Measurements from ENCODE around the gene ANKIB1. TPM values are rescaled to one million over a fixed set of nuclear protein-coding genes. Genes with fewer than 3 reads are reported as not detected.

ANKIB1 gene
- total RNA-seq, 1 donor from 2014 or later = 58.7 TPM

- no peaks in the 10 kb centered on the region for H3K27me3 Mint-ChIP-seq
- H3K4me3 Mint-ChIP-seq = no peak overlapping the region
- peaks cover 4% of the 10 kb centered on the region for H3K9me3 Mint-ChIP-seq
- no peaks in the 10 kb centered on the region for H3K4me1 Mint-ChIP-seq (ENCODE audit: unreplicated experiment)
- DNase-seq (ENCODE audit: extremely low spot score, unreplicated experiment) = no peak
- peaks cover 4% of the 10 kb centered on the region for H3K36me3 Mint-ChIP-seq
- no peak overlapping the region for H3K27ac Mint-ChIP-seq
- no peak for TF ChIP-seq CTCF (conservative IDR thresholded peaks at IDR 0.05)
These were observed 23.1 kb downstream of the ANKIB1 start for GRCh38 chr7:92268921-92269320.

GRCh38 chr7:92275327-92275726, 29.6 kb downstream of the ANKIB1 start:
- DNase-seq (ENCODE audit: extremely low spot score, unreplicated experiment) = no peak
- no peak for TF ChIP-seq CTCF (conservative IDR thresholded peaks at IDR 0.05)
- H3K4me3 Mint-ChIP-seq = no peak overlapping the region
- peaks cover 4% of the 10 kb centered on the region for H3K9me3 Mint-ChIP-seq
- peaks cover 9% of the 10 kb centered on the region for H3K36me3 Mint-ChIP-seq
- no peaks in the 10 kb centered on the region for H3K27me3 Mint-ChIP-seq
- H3K4me1 Mint-ChIP-seq (ENCODE audit: unreplicated experiment) = peaks cover 13% of the 10 kb centered on the region
- H3K27ac Mint-ChIP-seq = no peak overlapping the region

- peaks cover 13% of the 10 kb centered on the region for H3K4me1 Mint-ChIP-seq (ENCODE audit: unreplicated experiment)
- no peak for TF ChIP-seq CTCF (conservative IDR thresholded peaks at IDR 0.05)
- H3K27ac Mint-ChIP-seq = no peak overlapping the region
- no peak for DNase-seq (ENCODE audit: extremely low spot score, unreplicated experiment)
- H3K9me3 Mint-ChIP-seq = peaks cover 8% of the 10 kb centered on the region
- H3K27me3 Mint-ChIP-seq = no peaks in the 10 kb centered on the region
- no peak overlapping the region for H3K4me3 Mint-ChIP-seq
- peaks cover 14% of the 10 kb centered on the region for H3K36me3 Mint-ChIP-seq
These were observed 30.7 kb downstream of the ANKIB1 start for GRCh38 chr7:92276460-92276864.

- no peak overlapping the region for H3K27ac Mint-ChIP-seq
- peaks cover 13% of the 10 kb centered on the region for H3K4me1 Mint-ChIP-seq (ENCODE audit: unreplicated experiment)
- TF ChIP-seq CTCF (conservative IDR thresholded peaks at IDR 0.05) = no peak
- H3K9me3 Mint-ChIP-seq = peaks cover 5% of the 10 kb centered on the region
- no peak for DNase-seq (ENCODE audit: extremely low spot score, unreplicated experiment)
- H3K4me3 Mint-ChIP-seq = no peak overlapping the region
- H3K36me3 Mint-ChIP-seq = peaks cover 9% of the 10 kb centered on the region
- H3K27me3 Mint-ChIP-seq = no peaks in the 10 kb centered on the region
These were observed 33.7 kb downstream of the ANKIB1 start for GRCh38 chr7:92279396-92280031.

GRCh38 chr7:92281031-92281430, 35.3 kb downstream of the ANKIB1 start:
- Mint-ChIP-seq H3K4me1 (ENCODE audit: unreplicated experiment) (peaks cover 13% of the 10 kb centered on the region), H3K9me3 (peaks cover 5% of the 10 kb centered on the region), H3K27ac (no peak overlapping the region), H3K27me3 (no peaks in the 10 kb centered on the region), H3K4me3 (no peak overlapping the region), H3K36me3 (peaks cover 9% of the 10 kb centered on the region)
- no peak for DNase-seq (ENCODE audit: extremely low spot score, unreplicated experiment)
- TF ChIP-seq CTCF (conservative IDR thresholded peaks at IDR 0.05) = no peak

Data from type B pancreatic cell (in vitro differentiated cells).